Common myeloid progenitor, CD34-positive (primary cell): ENCODE data around the gene TGM1.

Experiments
- CTCF ChIA-PET: fragments of 350-600 bp; sonication (Branson Sonifier 250); formaldehyde crosslinking; loops from one replicate; lab custom pipeline; 2021; ENCODE audit warnings: antibody characterized with exemption; lab: Charles Lee
- POLR2A ChIA-PET: fragments of 350-600 bp; sonication (Branson Sonifier 250); formaldehyde crosslinking; loops from one replicate; lab custom pipeline; 2021; ENCODE audit warnings: antibody characterized with exemption; lab: Charles Lee
- DNase-seq, 3 donors: peaks; one replicate each; pipeline versions ENCODE4 v3.0.0 to v3.0.0-alpha.2; 2013
- H3K27ac ChIP-seq, 2 experiments: 1 replicate in 1 of 2; 2 replicates in 1 of 2; pipeline ENCODE4 v1.7.0; 2013; ENCODE audit warnings: inconsistent platforms in 2 of 2, low read length in 2 of 2, mild to moderate bottlenecking in 2 of 2, low read depth in 1 of 2, moderate library complexity in 1 of 2; ENCODE audit not compliant: severe bottlenecking in 2 of 2, insufficient read depth in 1 of 2, poor library complexity in 1 of 2
- H3K27me3 ChIP-seq, 5 experiments: replicated peaks in 2 of 5; 1 replicate in 3 of 5; 2 replicates in 2 of 5; pipeline versions ENCODE4 v1.6.1 to v1.7.0; 2013; ENCODE audit warnings: low read length in 4 of 5, mild to moderate bottlenecking in 2 of 5, moderate library complexity in 2 of 5, inconsistent platforms in 1 of 5; ENCODE audit not compliant: insufficient read depth in 5 of 5, control insufficient read depth in 4 of 5
- H3K36me3 ChIP-seq, 4 experiments: 1 replicate in 2 of 4; 2 replicates in 2 of 4; pipeline versions ENCODE4 v1.6.1 to v1.7.0; 2013; ENCODE audit warnings: low read length in 3 of 4, control low read depth in 1 of 4, mild to moderate bottlenecking in 1 of 4; ENCODE audit not compliant: control insufficient read depth in 4 of 4, insufficient read depth in 4 of 4
- H3K4me1 ChIP-seq, 4 experiments: 1 replicate in 3 of 4; 2 replicates in 1 of 4; pipeline versions ENCODE4 v1.6.1 to v1.7.1; 2013; ENCODE audit warnings: low read length in 3 of 4, mild to moderate bottlenecking in 3 of 4, control low read depth in 1 of 4, inconsistent platforms in 1 of 4, moderate library complexity in 1 of 4; ENCODE audit not compliant: control insufficient read depth in 4 of 4, insufficient read depth in 4 of 4; ENCODE audit errors: control extremely low read depth in 1 of 4
- H3K4me3 ChIP-seq, 7 experiments: 1 replicate in 4 of 7; 2 replicates in 3 of 7; pipeline versions ENCODE4 v1.5.1 to v1.7.0; 2013; ENCODE audit warnings: mild to moderate bottlenecking in 7 of 7, low read length in 6 of 7, moderate library complexity in 6 of 7, inconsistent platforms in 2 of 7, low read depth in 2 of 7, control low read depth in 1 of 7; ENCODE audit not compliant: insufficient read depth in 4 of 7, control insufficient read depth in 1 of 7; ENCODE audit errors: extremely low read depth in 1 of 7
- H3K9me3 ChIP-seq, 5 experiments: 1 replicate in 4 of 5; 2 replicates in 1 of 5; pipeline versions ENCODE4 v1.6.1 to v1.7.1; 2013; ENCODE audit warnings: low read length in 4 of 5, mild to moderate bottlenecking in 2 of 5, inconsistent platforms in 1 of 5, low read depth in 1 of 5, moderate library complexity in 1 of 5; ENCODE audit not compliant: control insufficient read depth in 4 of 5, insufficient read depth in 2 of 5; ENCODE audit errors: control extremely low read depth in 1 of 5
- WGBS: methylation state at CpG from one replicate; pipeline ENCODE4 v1.1.5; 2013; ENCODE audit not compliant: insufficient coverage; 5-methylcytosine and 5-hydroxymethylcytosine counted together

Gene TGM1

GRCh38 chr14:24284501-24285035, 21.6 kb upstream of the TGM1 start:
- H3K4me3 ChIP-seq: no peak overlapping the region
- ChIA-PET CTCF (interaction anchor here (1.3 to 13.1 kb wide), 4 partner anchors 8 to 22 kb away, joined by 5 to 153 read pairs (median 68); partner anchors contain the start of genes CIDEB, DHRS1, LTB4R and LTB4R2), POLR2A (no interaction called here)

GRCh38 chr14:24283796-24284460, 21.0 kb upstream of the TGM1 start:
- Histone ChIP-seq H3K4me3 (no peak overlapping the region), H3K36me3 (no peaks in the 10 kb centered on the region), H3K27me3 (no peaks in the 10 kb centered on the region), H3K9me3 (no peaks in the 10 kb centered on the region), H3K27ac (no peak overlapping the region), H3K4me1 (peaks cover 5 to 30% (median 9%) of the 10 kb centered on the region in 4 experiments)
- ChIA-PET CTCF (interaction anchor here (1.1 to 13.1 kb wide), 6 partner anchors 8 to 95 kb away, joined by 3 to 153 read pairs (median 30); partner anchors contain the start of genes CIDEB, DHRS1, LTB4R and LTB4R2), POLR2A (no interaction called here)
- no peak for DNase-seq
- WGBS: 100% methylated on average over 5 of the region's 5 CpGs

More at GRCh38 chr14:24284501-24285035, 21.6 kb upstream of the TGM1 start:
- Histone ChIP-seq H3K27me3 (no peaks in the 10 kb centered on the region), H3K9me3 (no peaks in the 10 kb centered on the region), H3K36me3 (peaks cover 0 to 4% (median 0%) of the 10 kb centered on the region in 4 experiments), H3K4me1 (peaks cover under 1 to 23% (median 4%) of the 10 kb centered on the region in 4 experiments), H3K27ac (no peak overlapping the region)
- WGBS: 89% methylated on average over 11 of the region's 11 CpGs
- no peak for DNase-seq

GRCh38 chr14:24282736-24283135, 19.8 kb upstream of the TGM1 start:
- CTCF ChIA-PET: interaction anchor here (1.1 to 13.1 kb wide), 10 partner anchors 10 to 154 kb away, joined by 3 to 153 read pairs (median 10); partner anchors contain the start of genes CIDEB, DHRS1, LTB4R and LTB4R2
- DNase-seq: no peak
- POLR2A ChIA-PET: no interaction called here
- Histone ChIP-seq H3K27ac (no peak overlapping the region), H3K4me1 (peaks cover 13 to 42% (median 21%) of the 10 kb centered on the region in 4 experiments), H3K4me3 (no peak overlapping the region), H3K9me3 (no peaks in the 10 kb centered on the region), H3K27me3 (no peaks in the 10 kb centered on the region), H3K36me3 (no peaks in the 10 kb centered on the region)
- 94% methylated on average over 3 of the region's 3 CpGs for WGBS

GRCh38 chr14:24281636-24282035, 18.7 kb upstream of the TGM1 start:
- no peak for DNase-seq
- Histone ChIP-seq H3K9me3 (no peaks in the 10 kb centered on the region), H3K36me3 (no peaks in the 10 kb centered on the region), H3K4me1 (peaks cover 17 to 53% (median 32%) of the 10 kb centered on the region in 4 experiments), H3K4me3 (no peak overlapping the region), H3K27me3 (no peaks in the 10 kb centered on the region), H3K27ac (no peak overlapping the region)
- 93% methylated on average over 6 of the region's 7 CpGs for WGBS
- ChIA-PET CTCF (interaction anchor here (0.5 to 13.1 kb wide), 10 partner anchors 11 to 177 kb away, joined by 3 to 153 read pairs (median 14); partner anchors contain the start of genes CIDEB, DHRS1, LTB4R and LTB4R2), POLR2A (no interaction called here)

GRCh38 chr14:24280797-24281460, 18.0 kb upstream of the TGM1 start:
- WGBS: 100% methylated on average over 4 of the region's 6 CpGs
- CTCF ChIA-PET: interaction anchor here (1.0 to 13.1 kb wide), 13 partner anchors 9 to 156 kb away, joined by 3 to 153 read pairs (median 11); partner anchors contain the start of genes CIDEB, DHRS1, LTB4R and LTB4R2
- no peak overlapping the region for H3K4me3 ChIP-seq
- peaks cover 19 to 56% (median 34%) of the 10 kb centered on the region in 4 experiments for H3K4me1 ChIP-seq
- POLR2A ChIA-PET: no interaction called here
- DNase-seq: no peak
- H3K27ac ChIP-seq: no peak overlapping the region
- no peaks in the 10 kb centered on the region for H3K27me3 ChIP-seq
- H3K9me3 ChIP-seq: no peaks in the 10 kb centered on the region
- no peaks in the 10 kb centered on the region for H3K36me3 ChIP-seq

GRCh38 chr14:24279301-24280186, 16.6 kb upstream of the TGM1 start:
- whole genome bisulfite sequencing: 49% methylated on average over 7 of the region's 11 CpGs
- CTCF ChIA-PET: interaction anchor here (0.8 to 13.1 kb wide), 19 partner anchors 7 to 157 kb away, joined by 3 to 153 read pairs (median 7); partner anchors contain the start of genes CIDEB, DHRS1, LTB4R and LTB4R2

More at GRCh38 chr14:24279301-24280186, 16.6 kb upstream of the TGM1 start:
- H3K27ac ChIP-seq: no peak overlapping the region
- POLR2A ChIA-PET: interaction anchor here (1.2 kb wide), 1 partner anchor 37 kb away, joined by 3 read pairs; the partner anchor contains the start of gene TINF2
- DNase-seq: peak; percentile 79 to 89 (median 88)
- no peaks in the 10 kb centered on the region for H3K36me3 ChIP-seq
- no peaks in the 10 kb centered on the region for H3K9me3 ChIP-seq
- H3K4me3 ChIP-seq: peak overlapping the region in 1 of 7 experiments; percentile 1
- H3K27me3 ChIP-seq: no peaks in the 10 kb centered on the region
- H3K4me1 ChIP-seq: peaks cover 19 to 62% (median 38%) of the 10 kb centered on the region in 4 experiments
